Activated CD4-positive, alpha-beta T cell treated with anti-CD3 and anti-CD28 coated beads for 24 hours (primary cell): ENCODE data around the gene SLC22A12.

ENCODE experiments used
- DNase-seq, 2 donors: peaks; one replicate each; pipeline ENCODE4 v3.0.0-alpha.2; 2020; ENCODE audit warnings: low read depth in 2 of 2

SLC22A12 gene

GRCh38 chr11:64604458-64605243 lies 13.6 kb downstream of the SLC22A12 start:
- no peak for DNase-seq

- no peak for DNase-seq
Measured at GRCh38 chr11:64605244-64605560, 14.2 kb downstream of the SLC22A12 start.

GRCh38 chr11:64605656-64606585 lies 14.9 kb downstream of the SLC22A12 start:
- no peak for DNase-seq

GRCh38 chr11:64606796-64607380 lies 15.9 kb downstream of the SLC22A12 start:
- DNase-seq, result no peak

GRCh38 chr11:64607381-64607985 lies 16.5 kb downstream of the SLC22A12 start:
- no peak for DNase-seq

GRCh38 chr11:64608046-64608445 lies 17.0 kb downstream of the SLC22A12 start:
- DNase-seq, result no peak

- no peak for DNase-seq
Measured at GRCh38 chr11:64608636-64609035, 17.6 kb downstream of the SLC22A12 start.

GRCh38 chr11:64609436-64610047 lies 18.5 kb downstream of the SLC22A12 start:
- no peak for DNase-seq

- DNase-seq, result no peak
Measured at GRCh38 chr11:64610596-64610995, 19.6 kb downstream of the SLC22A12 start.

- no peak for DNase-seq
Measured at GRCh38 chr11:64611176-64611575, 20.2 kb downstream of the SLC22A12 start.

GRCh38 chr11:64611869-64612646 lies 21.0 kb downstream of the SLC22A12 start:
- DNase-seq, result no peak

- DNase-seq, result no peak
Measured at GRCh38 chr11:64613648-64614047, 22.6 kb downstream of the SLC22A12 start.

- DNase-seq, result no peak
Measured at GRCh38 chr11:64614917-64615316, 23.9 kb downstream of the SLC22A12 start.

GRCh38 chr11:64616817-64617216 lies 25.8 kb downstream of the SLC22A12 start:
- DNase-seq, result no peak

GRCh38 chr11:64619196-64619595 lies 28.2 kb downstream of the SLC22A12 start:
- DNase-seq, result no peak

DNA sequence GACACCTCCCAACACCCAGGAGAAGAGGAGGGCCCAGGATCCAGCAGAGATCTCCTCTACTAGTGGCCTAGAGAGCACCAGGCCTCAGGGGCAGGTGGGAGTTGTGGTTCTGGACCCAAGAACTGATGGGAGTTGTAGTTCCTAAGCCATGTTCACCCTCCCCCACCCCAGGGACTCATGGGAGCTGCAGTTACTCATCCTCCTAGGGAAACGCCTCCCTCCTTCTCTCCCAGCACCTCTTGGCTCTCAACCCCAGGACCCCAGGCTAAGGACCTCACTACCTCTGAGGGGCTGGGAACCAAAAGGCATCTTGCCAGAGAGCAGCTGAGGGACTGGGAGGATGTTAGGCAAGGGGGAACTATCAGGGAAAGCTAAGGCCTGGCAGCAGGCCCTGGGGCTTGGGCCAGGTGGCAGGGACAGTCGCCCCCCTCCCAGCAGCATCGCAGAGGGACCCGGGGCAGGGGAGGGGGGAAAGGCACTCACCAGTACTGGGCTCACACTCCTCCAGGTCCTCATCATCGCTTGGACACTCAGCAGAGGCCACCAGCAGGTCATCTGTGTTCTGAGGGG lies 28.9 kb downstream of the SLC22A12 start:
- DNase-seq, result peak in 1 of 2 donors; percentile 4

GRCh38 chr11:64620381-64620971 lies 29.5 kb downstream of the SLC22A12 start:
- DNase-seq, result no peak

- DNase-seq, result no peak
Measured at GRCh38 chr11:64621283-64622019, 30.4 kb downstream of the SLC22A12 start.

- no peak for DNase-seq
Measured at GRCh38 chr11:64622681-64623080, 31.7 kb downstream of the SLC22A12 start.
